H7 (cell line): ENCODE data around the gene HDAC4. TPM values are rescaled to one million over a fixed set of nuclear protein-coding genes. Genes with fewer than 3 reads are reported as not detected.
A peak's percentile ranks its signal among the peaks of the same experiment; 100 is the strongest.

Experiments
- DNase-seq: peaks from one replicate; pipeline ENCODE4 v3.0.0; 2012
- H3K27me3 ChIP-seq: 2 replicates; pipeline ENCODE4 v1.6.0; 2011; ENCODE audit warnings: mild to moderate bottlenecking, low read length; ENCODE audit not compliant: control insufficient read depth, insufficient read depth
- H3K36me3 ChIP-seq: replicated peaks from 2 replicates; pipeline ENCODE4 v1.5.1; 2011; ENCODE audit warnings: low read length; ENCODE audit not compliant: control insufficient read depth, insufficient read depth
- H3K4me3 ChIP-seq: 2 replicates; pipeline ENCODE4 v1.5.1; 2011; ENCODE audit warnings: low read depth, mild to moderate bottlenecking, control low read depth, low read length, moderate library complexity; ENCODE audit not compliant: insufficient read depth
- total RNA-seq: library from RNA; depleted of rRNA; stranded (reverse); fragments of >200 nt; shearing (Covaris generic); gene quantifications from 2 replicates; pipeline ENCODE4 v1.2.3, GENCODE V29; 2014

HDAC4 gene
- total RNA-seq, 1 experiment from 2014 or later = 18.1 TPM

DNA sequence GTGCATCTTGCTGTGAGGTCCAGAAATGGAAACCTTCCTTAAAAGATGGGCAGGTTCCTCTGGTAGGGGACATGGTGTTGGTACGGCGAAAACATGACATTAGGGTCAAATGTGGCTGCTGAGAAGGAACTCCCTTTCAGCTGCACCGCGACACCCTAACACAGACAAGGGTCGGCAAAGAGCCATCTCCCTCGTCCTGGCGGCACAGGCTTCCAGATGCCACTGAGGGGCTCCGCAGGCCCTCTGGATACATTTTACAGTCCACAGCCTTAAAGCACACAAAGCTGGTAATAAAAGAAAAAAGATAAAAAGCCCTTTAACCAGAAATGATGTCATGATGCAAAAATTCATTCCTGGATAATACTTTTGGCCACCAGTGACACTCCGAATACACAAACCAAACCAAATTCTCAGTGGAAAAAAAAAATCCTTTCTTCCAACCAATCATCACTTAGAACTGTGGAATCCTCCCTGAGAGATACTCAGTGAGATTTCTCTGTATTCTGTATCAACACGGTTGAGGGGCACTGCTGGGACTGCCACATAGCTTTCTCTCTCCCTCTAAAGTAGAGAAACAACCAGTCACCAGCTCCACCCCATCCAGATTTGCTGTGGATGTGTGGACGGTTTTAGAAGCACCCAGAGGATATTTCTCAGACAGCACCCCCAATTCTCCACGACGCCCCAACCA is 174.8 kb downstream of the HDAC4 start:
- Histone ChIP-seq H3K36me3 (no peaks in the 10 kb centered on the region), H3K4me3 (no peak overlapping the region), H3K27me3 (no peaks in the 10 kb centered on the region)
- no peak for DNase-seq

DNA sequence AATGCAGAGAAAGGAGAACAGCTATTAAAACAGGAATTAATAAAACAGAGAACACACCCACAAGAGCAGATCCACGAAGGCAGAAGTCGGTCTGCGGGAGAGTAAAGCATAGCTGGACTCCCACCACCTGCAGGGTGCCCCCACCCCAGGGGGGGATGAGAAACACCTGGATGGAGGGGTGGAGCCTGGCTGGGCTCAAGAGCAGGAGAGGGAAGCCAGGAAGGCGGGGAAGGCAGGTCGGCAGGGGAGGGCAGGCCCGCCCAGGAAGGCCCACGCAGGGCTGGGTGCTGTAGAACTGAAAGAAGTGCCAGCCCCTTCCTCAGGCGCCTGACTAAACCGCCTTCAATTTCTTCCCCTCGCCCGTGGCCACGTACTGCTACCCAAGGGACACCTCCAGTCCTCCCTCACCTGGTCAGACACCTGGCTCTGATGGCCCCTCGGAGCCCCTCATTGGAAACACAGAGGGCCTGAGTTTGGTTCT is 175.4 kb downstream of the HDAC4 start:
- no peak overlapping the region for H3K4me3 ChIP-seq
- no peaks in the 10 kb centered on the region for H3K36me3 ChIP-seq
- peak; percentile 76 for DNase-seq
- H3K27me3 ChIP-seq = no peaks in the 10 kb centered on the region

- Histone ChIP-seq H3K36me3 (no peaks in the 10 kb centered on the region), H3K27me3 (no peaks in the 10 kb centered on the region), H3K4me3 (no peak overlapping the region)
- DNase-seq = no peak
These were observed 175.9 kb downstream of the HDAC4 start for GRCh38 chr2:239224955-239225354.

DNA sequence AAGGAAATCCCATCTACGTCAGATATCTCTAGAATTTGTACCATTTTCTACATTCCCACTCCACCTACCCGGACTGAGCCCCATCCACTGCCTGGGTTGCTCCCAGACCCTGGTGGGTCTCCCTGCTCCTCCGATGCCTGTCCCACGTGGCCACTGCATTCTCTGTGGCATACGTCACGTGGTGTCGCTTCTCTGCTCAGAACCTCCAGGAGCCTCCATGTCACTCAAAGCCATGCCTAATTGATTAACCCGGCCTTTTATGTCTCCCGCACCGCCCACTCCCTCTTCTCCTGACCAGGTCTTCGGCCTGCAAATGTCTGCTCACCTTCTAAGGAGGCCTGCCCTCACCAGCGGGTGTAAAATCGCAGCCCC is 176.6 kb downstream of the HDAC4 start:
- Histone ChIP-seq H3K36me3 (no peaks in the 10 kb centered on the region), H3K27me3 (no peaks in the 10 kb centered on the region), H3K4me3 (no peak overlapping the region)
- no peak for DNase-seq

- H3K4me3 ChIP-seq = no peak overlapping the region
- no peaks in the 10 kb centered on the region for H3K36me3 ChIP-seq
- H3K27me3 ChIP-seq = no peaks in the 10 kb centered on the region
- no peak for DNase-seq
These were observed 177.3 kb downstream of the HDAC4 start for GRCh38 chr2:239223310-239224198.

DNA sequence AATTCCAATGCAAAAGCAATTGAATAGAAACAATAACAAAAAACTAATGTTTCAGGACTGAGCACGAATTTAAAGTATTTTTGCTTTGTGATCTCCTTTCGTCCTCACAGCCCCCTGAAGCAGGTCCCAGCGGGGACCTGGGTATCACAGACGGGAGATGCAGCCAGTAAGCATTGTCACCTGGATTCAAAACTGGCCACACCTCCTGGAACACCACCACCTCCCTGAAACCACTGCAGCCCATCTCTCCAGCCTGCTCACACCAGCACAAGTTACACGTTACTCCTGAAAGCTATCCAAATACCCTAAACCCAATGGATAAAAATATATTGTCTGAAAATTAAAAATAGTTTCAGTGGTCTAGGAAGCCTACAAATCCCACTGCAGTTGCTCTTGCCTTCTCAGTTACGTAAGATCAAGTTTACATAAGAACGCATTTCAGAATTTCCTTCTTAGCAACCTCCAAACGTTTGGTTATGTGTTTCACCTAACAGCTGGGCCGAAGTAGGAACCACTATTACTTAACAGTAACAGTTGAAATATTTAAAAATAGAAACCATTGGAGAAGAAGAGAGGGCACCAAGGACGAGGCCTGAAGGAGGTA is 178.0 kb downstream of the HDAC4 start:
- no peak for DNase-seq
- no peak overlapping the region for H3K4me3 ChIP-seq
- no peaks in the 10 kb centered on the region for H3K27me3 ChIP-seq
- no peaks in the 10 kb centered on the region for H3K36me3 ChIP-seq

GRCh38 chr2:239222312-239222660 is 178.5 kb downstream of the HDAC4 start:
- DNase-seq = no peak
- Histone ChIP-seq H3K36me3 (no peaks in the 10 kb centered on the region), H3K27me3 (no peaks in the 10 kb centered on the region), H3K4me3 (no peak overlapping the region)

DNA sequence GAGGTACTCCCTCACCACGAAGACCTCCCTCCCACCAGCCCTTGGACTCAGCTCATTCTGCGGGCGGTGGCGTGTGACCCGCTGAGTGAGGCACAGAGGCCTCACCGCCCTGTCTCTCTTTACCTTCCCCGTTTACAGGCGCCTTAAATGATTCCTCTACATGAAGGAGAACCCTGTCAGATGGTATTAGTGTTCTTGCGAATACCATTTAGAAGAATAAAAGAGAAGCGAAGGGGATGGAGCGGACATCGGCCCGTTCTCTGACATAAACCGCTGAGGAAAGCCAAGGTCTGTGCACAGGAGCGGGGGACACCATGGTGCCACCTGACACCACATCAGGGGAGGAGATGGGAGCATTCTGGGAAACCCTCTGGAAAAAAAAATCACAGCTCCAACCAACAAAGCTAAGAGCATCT is 179.8 kb downstream of the HDAC4 start:
- no peaks in the 10 kb centered on the region for H3K36me3 ChIP-seq
- H3K4me3 ChIP-seq = no peak overlapping the region
- H3K27me3 ChIP-seq = no peaks in the 10 kb centered on the region
- DNase-seq = no peak

- H3K27me3 ChIP-seq = no peaks in the 10 kb centered on the region
- H3K36me3 ChIP-seq = no peaks in the 10 kb centered on the region
- no peak for DNase-seq
- no peak overlapping the region for H3K4me3 ChIP-seq
These were observed 180.5 kb downstream of the HDAC4 start for GRCh38 chr2:239220341-239220740.

- no peak overlapping the region for H3K4me3 ChIP-seq
- no peak for DNase-seq
- H3K36me3 ChIP-seq = no peaks in the 10 kb centered on the region
- no peaks in the 10 kb centered on the region for H3K27me3 ChIP-seq
These were observed 184.1 kb downstream of the HDAC4 start for GRCh38 chr2:239216614-239217273.

GRCh38 chr2:239215988-239216613 is 184.7 kb downstream of the HDAC4 start:
- no peak for DNase-seq
- no peak overlapping the region for H3K4me3 ChIP-seq

GRCh38 chr2:239215136-239215925 is 185.5 kb downstream of the HDAC4 start:
- DNase-seq = no peak
- H3K4me3 ChIP-seq = no peak overlapping the region
- H3K36me3 ChIP-seq = no peaks in the 10 kb centered on the region
- no peaks in the 10 kb centered on the region for H3K27me3 ChIP-seq

More at GRCh38 chr2:239215988-239216613, 184.7 kb downstream of the HDAC4 start:
- Histone ChIP-seq H3K36me3 (no peaks in the 10 kb centered on the region), H3K27me3 (no peaks in the 10 kb centered on the region)

DNA sequence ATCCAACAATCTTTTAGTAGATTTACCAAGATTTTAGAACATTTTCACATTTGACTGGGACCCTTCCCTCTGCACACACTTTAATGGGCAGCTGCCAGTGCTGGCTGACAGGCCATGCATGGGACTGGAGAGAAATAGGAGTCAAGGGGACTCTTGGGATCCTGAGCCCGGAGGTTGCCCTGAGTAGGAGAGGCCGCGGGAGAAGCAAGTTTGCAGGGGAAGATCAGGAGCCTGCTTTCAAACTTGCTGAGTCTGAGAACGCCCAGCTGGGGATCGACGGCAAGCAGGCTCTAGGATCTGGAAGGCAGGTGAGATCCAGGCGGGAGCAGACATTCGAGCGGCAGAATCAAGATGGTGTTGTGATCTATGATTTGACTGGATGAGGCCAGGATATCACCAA is 186.1 kb downstream of the HDAC4 start:
- no peak for DNase-seq
- Histone ChIP-seq H3K4me3 (no peak overlapping the region), H3K36me3 (no peaks in the 10 kb centered on the region), H3K27me3 (no peaks in the 10 kb centered on the region)
